Stimulated activated CD8-positive, alpha-beta memory T cell treated with anti-CD3 and anti-CD28 coated beads, Interleukin-2, amount 100 ng/mL, for 48 hours (primary cell): Measurements from ENCODE around the gene OR8G1.
"Not testable (repeated sequence)": the region's sequence is repeated elsewhere in the genome, so short reads cannot be mapped to it uniquely, and the experiment has no call there.

Source experiments
- DNase-seq, 2 donors: peaks; one replicate each; pipeline ENCODE4 v3.0.0-alpha.2; 2020; ENCODE audit warnings: low read depth in 2 of 2

The OR8G1 gene

GRCh38 chr11:124238512-124238911 lies 2.4 kb upstream of the OR8G1 start:
- no peak for DNase-seq

- DNase-seq = not testable (repeated sequence)
Measured at GRCh38 chr11:124249869-124250268, 9.0 kb downstream of the OR8G1 start.

GRCh38 chr11:124256076-124256475 lies 15.2 kb downstream of the OR8G1 start, which contains the start of gene OR8G5:
Gene OR8G5 (plus strand): TSS chr11:124256376. CDS start chr11:124264932, 8,556 bp downstream.
- no peak for DNase-seq

GRCh38 chr11:124265041-124265440 lies 24.1 kb downstream of the OR8G1 start:
- DNase-seq = not testable (repeated sequence)

- not testable (repeated sequence) for DNase-seq
Measured at GRCh38 chr11:124270886-124271285, 30.0 kb downstream of the OR8G1 start.

- DNase-seq = no peak
Measured at GRCh38 chr11:124274000-124274399, 33.1 kb downstream of the OR8G1 start.

- DNase-seq = no peak
Measured at GRCh38 chr11:124276081-124276480, 35.2 kb downstream of the OR8G1 start.

- DNase-seq = no peak
Measured at GRCh38 chr11:124277207-124277606, 36.3 kb downstream of the OR8G1 start.

GRCh38 chr11:124277804-124278203 lies 36.9 kb downstream of the OR8G1 start:
- DNase-seq = no peak

- no peak for DNase-seq
Measured at GRCh38 chr11:124278261-124278660, 37.4 kb downstream of the OR8G1 start.

GRCh38 chr11:124285610-124286344 lies 44.9 kb downstream of the OR8G1 start:
- no peak for DNase-seq

- DNase-seq = no peak
Measured at GRCh38 chr11:124294687-124295086, 53.8 kb downstream of the OR8G1 start.

- no peak for DNase-seq
Measured at GRCh38 chr11:124296016-124296415, 55.1 kb downstream of the OR8G1 start.

GRCh38 chr11:124297921-124298320 lies 57.0 kb downstream of the OR8G1 start:
- no peak for DNase-seq

- no peak for DNase-seq
Measured at GRCh38 chr11:124301548-124301947, 60.7 kb downstream of the OR8G1 start.

- no peak for DNase-seq
Measured at GRCh38 chr11:124302347-124303125, 61.6 kb downstream of the OR8G1 start.
